Stromal cell of bone marrow (primary cell): ENCODE data around the gene ABCD1.

Source experiments
- DNase-seq: peaks from one replicate; pipeline ENCODE4 v3.0.0-alpha.2; 2012; ENCODE audit warnings: low read depth

The ABCD1 gene

GRCh38 chrX:153773741-153774575 lies 49.3 kb downstream of the ABCD1 start:
- DNase-seq, result no peak

DNA sequence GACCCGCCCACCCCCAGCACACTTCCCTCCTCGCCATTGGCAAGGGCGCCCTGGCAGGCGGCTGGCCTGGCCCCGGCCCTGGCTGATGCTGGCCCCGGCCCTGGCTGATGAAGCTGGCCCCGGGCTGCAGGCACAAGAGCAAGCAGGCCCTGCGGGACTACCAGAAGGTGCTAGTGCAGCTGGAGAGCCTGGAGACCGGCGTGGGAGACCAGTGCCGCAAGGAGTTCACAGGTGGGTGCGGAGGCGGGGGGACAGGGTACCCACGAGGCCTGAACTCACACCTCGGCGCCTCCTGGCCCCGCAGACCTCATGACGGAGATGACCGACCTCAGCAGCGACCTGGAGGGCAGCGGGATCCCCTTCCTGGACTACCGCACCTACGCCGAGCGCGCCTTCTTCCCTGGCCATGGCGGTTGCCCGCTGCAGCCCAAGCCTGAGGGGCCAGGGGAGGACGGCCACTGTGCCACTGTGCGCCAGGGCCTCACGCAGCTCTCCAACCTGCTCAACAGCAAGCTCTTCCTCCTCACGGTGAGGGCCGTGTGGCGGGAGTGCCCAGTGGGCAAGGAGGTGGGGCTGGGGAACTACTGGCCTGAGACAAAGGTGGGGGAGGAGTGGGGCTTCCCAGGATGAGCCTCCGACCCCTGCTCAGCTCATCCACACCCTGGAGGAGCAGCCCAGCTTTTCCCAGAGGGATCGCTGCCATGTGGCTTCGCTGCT lies 50.1 kb downstream of the ABCD1 start:
- no peak for DNase-seq

- DNase-seq, result no peak
Measured at GRCh38 chrX:153775293-153776119, 50.9 kb downstream of the ABCD1 start.

DNA sequence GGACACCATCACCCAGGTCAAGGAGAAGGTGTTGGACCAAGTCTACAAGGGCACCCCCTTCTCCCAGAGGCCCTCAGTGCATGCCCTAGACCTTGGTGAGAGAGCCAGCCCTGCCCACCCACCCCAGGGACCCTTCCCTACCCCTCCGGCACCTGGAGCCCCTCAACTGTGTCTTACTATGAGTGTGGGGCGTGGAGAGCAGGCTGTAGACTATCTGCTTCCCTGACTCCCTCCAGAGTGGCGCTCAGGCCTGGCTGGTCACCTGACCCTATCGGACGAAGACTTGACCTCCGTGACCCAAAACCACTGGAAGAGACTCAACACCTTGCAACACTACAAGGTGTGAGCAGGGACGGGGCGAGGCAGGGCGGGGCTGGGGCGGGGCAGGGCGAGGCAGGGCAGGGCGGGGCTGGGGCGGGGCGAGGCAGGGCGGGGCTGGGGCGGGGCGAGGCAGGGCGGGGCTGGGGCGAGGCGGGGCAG lies 51.5 kb downstream of the ABCD1 start:
- no peak for DNase-seq

DNA sequence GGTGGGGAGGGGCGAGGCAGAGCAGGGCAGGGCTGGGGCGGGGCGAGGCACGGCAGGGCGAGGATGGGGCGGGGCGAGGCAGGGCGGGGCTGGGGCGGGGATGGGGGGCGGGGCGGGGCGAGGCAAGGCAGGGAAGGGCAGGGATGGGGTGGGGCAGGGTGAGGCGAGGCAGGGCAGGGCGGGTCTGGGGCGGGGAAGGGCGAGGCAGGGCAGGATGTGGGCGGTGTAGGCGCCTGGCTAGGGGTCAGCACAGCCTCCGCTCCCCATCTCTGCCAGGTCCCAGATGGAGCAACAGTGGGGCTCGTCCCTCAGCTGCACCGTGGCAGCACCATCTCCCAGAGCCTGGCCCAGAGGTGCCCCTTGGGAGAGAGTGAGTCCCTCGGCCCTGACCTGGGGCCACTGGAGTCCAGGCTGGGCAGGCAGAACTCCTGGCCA lies 52.0 kb downstream of the ABCD1 start:
- no peak for DNase-seq

- DNase-seq, result no peak
Measured at GRCh38 chrX:153777261-153778090, 52.8 kb downstream of the ABCD1 start.

DNA sequence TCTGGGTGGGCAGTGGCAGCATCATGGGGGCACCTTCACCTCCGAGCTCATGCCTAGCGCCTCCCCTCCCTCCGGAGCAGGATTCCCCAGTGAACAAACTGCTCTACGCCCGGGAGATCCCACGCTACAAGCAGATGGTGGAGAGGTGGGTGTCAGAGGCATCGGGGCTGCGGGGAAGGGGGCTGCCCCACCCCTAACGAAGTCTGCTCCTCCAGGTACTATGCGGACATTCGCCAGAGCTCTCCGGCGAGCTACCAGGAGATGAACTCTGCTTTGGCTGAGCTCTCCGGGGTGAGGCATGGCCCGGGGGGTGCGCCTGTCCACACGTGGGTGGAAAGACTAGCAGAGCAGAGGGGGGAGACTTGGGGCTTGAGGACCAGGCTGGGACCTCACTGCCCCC lies 53.5 kb downstream of the ABCD1 start:
- DNase-seq, result no peak

DNA sequence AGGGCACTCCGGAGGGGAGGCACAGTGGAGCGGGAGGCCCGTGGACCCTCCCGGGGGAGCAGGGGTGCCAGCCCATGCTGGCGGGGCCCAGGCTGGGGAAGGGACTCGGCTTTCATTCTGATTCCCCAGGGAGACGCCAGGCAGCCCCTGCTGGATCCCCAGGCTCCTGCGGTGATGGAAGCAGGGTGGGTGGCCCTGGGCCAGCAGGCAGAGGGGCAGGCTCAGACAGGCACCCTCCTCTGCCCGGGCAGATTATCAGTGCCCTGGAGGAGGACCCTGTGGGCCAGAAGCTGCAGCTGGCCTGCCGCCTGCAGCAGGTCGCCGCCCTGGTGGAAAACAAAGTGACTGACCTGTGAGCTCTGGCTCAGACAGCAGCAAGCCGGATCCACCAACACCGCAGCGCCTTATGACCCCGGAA lies 54.0 kb downstream of the ABCD1 start:
- no peak for DNase-seq

- no peak for DNase-seq
Measured at GRCh38 chrX:153779891-153780677, 55.4 kb downstream of the ABCD1 start.

DNA sequence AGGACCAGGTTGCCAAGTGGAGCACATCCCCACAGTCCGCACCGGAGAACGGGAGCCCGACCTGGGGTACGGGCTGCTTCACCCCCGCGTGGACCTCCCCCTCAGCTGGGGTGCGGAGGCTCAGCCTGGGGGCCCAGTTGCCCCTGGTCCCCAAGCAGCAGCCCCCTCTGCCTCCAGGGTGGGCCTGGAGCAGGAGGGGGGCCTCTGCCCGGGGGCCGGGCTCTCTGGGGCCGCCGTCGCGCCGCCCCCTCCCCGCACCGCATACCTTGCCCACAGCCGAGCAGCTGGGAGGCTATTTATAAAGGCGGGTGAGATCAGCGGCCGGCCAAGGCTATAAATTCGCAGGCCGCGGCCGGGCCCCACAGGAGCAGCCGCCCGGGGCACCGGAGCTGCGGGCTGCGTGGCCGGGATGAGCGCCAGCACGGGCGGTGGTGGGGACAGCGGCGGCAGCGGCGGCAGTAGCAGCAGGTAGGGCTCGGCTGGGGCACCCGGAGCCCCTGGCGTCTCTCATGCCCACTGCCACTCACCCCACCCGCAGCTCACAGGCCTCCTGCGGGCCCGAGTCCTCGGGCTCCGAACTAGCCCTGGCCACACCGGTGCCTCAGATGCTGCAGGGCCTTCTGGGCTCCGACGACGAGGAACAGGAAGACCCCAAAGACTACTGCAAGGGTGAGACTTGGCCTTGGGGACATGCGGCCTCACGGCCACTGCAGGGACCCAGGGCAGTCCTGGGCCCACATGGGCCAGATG lies 56.2 kb downstream of the ABCD1 start, which contains the start of gene SRPK3:
Gene SRPK3, plus strand, starts transcription at position 364 of the 750 bp plus-strand sequence. Its CDS starts 46 bp downstream, at position 410.
- no peak for DNase-seq

DNA sequence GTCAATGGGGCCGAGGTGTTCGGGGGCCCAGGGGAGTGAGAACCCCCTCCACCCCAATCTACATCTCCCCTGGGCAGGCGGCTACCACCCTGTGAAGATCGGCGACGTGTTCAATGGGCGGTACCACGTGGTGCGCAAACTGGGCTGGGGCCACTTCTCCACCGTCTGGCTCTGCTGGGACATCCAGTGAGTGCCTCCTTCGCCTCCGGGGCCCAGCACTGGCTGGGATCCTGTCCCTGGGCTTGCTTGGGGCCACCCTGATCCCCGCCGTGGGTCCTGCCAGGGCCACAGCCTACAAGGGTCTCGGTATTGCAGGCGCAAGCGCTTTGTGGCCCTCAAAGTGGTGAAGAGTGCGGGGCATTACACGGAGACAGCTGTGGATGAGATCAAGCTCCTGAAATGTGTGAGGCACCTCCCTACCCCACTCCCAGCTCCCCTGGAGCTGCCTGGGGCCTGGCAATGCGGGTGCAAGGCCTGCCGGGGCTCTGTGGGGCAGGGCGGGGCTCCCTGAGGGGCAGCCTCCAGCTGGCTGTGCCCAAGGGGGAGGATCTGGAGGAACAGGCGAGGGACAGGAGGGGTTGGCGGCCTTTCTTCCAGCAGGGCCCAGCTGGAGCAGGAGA lies 56.9 kb downstream of the ABCD1 start:
- no peak for DNase-seq

DNA sequence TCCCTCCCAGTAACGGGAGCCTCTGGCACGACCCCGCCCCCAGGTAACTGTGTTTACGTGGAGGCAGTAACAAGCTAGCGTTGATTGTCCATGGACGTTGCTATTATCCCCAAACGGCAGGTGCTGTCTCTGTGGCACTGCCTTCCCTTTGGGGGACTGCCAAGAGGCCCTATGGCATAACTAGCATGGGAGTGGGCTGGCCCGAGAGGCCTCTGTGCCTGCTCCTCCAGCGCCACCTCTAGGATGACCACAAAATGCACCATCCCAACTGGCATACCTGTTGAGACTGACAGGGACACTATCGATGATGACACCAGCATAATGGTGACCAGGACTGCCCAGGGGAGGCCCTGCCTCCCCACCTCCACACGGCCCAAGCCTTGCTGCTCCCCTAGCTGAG lies 57.7 kb downstream of the ABCD1 start:
- DNase-seq, result no peak

GRCh38 chrX:153782871-153783270 lies 58.2 kb downstream of the ABCD1 start:
- no peak for DNase-seq

DNA sequence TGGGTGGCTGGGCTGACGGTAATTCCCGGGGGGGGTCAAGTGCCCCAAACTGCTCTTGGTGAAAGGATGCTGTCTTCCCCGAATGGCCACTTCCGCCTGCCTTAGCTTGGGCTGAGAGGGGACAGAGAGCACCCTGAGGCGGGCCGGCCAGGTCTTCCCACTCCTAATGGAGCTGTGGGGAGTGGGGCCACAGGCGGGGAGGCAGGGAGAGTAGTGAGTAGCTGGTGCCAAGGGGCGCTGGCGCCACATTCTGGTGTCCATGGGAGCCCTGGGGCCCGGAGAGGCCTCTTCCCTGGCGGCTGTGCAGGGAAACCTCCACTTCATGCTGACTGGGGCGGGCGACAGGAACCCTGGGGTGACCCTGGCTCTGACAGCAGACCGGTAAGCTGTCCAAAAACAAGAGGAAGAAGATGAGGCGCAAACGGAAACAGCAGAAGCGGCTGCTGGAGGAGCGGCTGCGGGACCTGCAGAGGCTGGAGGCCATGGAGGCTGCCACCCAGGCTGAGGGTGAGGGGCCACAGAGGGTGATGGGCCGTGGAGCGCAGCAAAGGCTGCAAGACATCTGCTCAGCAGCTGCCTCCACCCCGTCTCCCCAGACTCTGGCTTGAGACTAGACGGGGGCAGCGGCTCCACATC lies 58.8 kb downstream of the ABCD1 start:
- DNase-seq, result no peak

DNA sequence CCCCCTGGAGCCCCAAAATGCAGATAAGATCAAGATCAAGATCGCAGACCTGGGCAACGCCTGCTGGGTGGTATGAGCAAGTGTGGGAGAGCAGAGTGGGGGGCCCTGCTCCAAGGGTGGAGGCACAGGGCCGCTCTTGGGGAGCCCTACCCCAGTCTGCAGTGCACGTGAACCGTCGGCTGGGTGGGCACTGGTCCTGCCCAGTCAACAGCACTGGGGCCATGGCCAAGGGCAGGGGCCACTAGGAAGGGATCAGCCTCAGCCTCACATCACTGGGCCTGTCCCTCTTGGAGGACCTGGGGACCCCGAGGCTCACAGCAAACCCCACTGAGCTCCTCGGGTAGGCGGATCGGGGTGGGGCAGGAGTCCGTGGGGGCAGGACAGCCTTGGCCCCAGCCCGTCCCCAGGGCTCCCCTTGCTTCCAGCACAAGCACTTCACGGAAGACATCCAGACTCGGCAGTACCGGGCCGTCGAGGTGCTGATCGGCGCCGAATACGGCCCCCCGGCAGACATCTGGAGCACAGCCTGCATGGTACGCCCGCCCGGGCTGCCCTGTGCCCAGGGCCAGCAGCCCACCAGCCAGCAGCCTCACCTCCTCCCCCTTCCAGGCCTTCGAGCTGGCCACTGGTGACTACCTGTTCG lies 59.8 kb downstream of the ABCD1 start:
- DNase-seq, result no peak

DNA sequence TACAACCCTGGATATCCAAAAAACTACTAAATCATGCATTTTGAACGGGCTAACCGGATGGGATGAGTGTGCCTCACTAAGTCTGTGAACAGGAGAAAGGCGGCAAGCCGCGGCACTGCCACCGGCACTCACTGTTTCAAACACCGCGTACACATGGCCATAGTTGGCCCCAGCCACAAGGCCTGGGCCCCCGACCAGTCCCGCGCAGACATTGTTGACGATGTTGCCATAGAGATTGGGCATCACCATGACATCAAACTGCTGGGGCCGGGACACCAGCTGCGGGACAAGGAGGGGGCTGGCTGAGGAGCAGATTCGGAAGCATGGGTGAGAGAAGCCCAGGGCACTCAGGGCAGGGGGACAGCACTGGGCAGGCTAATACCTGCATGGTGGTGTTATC lies 62.0 kb downstream of the ABCD1 start:
- DNase-seq, result no peak

GRCh38 chrX:153789654-153790053 lies 65.0 kb downstream of the ABCD1 start:
- DNase-seq, result no peak

DNA sequence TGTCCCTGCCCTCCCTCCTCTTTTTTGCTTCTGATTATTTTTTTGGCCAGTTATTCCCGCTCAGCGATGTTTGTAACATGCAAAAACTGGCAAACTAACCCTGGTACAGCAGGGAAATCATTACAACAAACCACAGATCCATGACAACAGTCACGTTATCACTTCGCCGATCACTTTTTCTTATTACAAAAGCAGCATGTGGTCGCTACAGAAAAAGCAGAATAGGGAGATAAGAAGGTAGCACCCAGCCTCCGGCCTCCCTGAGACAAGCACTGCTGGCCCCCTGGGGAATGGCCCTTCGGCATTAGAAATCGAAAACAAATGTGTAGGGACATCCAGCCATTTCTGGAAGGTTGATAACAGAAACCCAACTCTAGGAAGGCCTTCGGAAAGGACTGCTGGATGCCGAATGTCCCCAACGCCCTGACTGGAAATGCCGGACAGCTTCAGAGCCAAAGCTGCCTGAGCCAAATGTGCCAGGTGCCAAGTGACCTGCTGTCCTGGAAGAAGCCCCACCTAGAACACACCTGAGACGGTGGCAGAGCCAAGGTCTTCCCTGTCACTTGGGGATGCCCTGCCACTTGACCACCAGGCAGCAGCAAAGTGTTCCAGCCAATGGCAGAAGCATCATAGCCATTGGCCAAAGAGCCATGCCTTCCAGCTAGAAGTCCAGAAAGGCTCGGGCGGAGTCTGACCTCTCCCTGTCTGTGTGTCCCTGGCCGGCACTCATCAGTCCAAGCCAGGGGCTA lies 66.6 kb downstream of the ABCD1 start:
- no peak for DNase-seq
